ENCODE results near the gene SEMA5B.

SEMA5B gene

DNA sequence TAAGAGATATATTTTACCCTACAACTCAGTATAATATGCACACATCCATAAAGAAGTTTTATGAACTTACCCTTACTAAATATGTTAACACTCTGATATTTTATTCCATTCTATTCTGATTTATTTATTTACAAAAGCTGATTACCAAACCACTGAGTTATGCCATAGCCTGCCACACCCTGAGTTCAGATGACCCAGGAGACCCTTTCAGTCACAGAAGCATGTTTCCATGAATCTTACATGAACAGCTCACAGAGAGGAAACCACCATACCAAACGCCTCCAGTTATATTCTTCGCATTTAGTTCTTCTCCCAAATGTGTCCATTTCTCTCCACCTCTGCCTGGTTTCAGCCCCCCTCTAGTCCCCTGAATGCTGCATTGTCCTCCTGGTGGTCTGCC lies 103.5 kb downstream of the SEMA5B start:
- H3K4me2 ChIP-seq, result peak overlapping the region; percentile 33
- no peak overlapping the region for H3K27ac ChIP-seq
- H3K9ac ChIP-seq, result no peak overlapping the region
- H3K9me3 ChIP-seq, result peaks cover 10% of the 10 kb centered on the region; the same call in 1 of the 2 replicates
- no peak overlapping the region for H3K4me3 ChIP-seq
- peaks cover 38% of the 10 kb centered on the region for H3K27me3 ChIP-seq
- no peak for TF ChIP-seq Cebpa-rat (IDR thresholded peaks at IDR 0.05)
- peaks cover 17% of the 10 kb centered on the region for H3K4me1 ChIP-seq
- no peaks in the 10 kb centered on the region for H4K20me1 ChIP-seq
- H3K36me3 ChIP-seq, result no peaks in the 10 kb centered on the region

DNA sequence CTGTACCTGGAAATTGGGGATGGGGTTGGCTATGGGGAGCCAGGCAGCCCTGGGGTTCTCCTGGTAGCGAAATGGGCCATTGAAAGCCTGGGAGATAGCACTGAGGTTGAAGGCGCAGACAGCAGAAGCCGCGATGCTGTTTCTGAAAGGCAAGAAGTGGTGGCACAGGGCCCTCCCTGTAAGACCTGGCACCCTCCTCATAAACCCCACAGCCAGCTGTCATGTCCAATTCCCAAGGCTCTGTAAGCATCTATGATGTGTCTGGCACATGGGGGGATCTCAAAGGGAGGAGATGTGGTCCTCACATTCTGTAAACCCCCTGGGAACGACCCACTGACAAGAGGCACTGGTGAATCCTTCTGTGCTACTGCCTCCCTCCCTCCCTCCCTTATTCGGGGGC lies 104.0 kb downstream of the SEMA5B start:
- Histone ChIP-seq H3K9ac (no peak overlapping the region), H3K4me1 (peaks cover 17% of the 10 kb centered on the region), H3K27me3 (peaks cover 38% of the 10 kb centered on the region), H4K20me1 (no peaks in the 10 kb centered on the region), H3K9me3 (peaks cover 10% of the 10 kb centered on the region; the same call in 1 of the 2 replicates), H3K4me2 (no peak overlapping the region), H3K27ac (no peak overlapping the region), H3K36me3 (no peaks in the 10 kb centered on the region), H3K4me3 (no peak overlapping the region)
- TF ChIP-seq Cebpa-rat (IDR thresholded peaks at IDR 0.05), result no peak

DNA sequence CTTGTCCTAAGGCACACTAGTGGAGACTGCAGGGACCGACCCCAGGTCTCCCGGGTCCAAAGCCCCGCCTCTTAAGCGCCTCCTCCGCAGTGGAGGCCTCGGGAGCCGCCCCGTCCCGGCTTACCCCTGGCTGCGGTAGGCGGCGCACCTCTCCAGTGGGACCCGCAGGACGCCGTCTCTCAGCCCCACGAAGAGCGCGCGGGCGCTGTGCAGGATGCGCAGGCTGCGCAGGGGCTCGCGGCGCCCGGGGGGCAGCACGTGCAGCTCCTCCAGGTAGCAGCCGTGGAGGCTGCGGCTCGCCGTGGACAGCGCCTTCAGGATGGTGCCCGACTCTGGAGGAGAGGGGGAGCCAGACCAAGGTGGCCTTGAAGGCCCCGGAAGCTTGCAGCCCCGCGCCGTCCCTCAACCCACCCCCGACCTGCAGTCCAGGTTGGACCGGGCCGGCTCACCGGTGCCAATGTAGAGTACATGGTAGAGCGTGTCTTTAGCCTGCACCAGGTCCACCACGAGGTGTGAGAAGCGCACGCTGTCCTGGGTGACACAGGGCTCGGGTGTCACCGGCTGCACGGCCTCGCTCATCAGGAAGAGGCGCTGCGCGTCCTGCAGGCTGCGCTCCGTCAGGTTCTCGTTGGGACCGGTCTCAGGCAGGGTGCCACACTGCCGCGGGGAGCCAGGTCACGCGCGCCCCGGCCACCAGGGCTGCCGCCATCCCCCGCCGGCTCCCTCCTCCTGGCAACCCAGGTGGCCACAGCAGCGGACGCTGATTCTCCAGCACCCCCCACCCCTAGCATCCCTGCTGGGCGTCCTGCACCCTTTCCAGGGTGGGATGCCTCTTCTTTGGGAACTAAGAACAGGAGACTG lies 105.5 kb downstream of the SEMA5B start:
- H3K4me1 ChIP-seq, result peaks cover 17% of the 10 kb centered on the region
- H3K9ac ChIP-seq, result no peak overlapping the region
- H3K9me3 ChIP-seq, result peaks cover 10% of the 10 kb centered on the region; the same call in 1 of the 2 replicates
- H3K27ac ChIP-seq, result no peak overlapping the region
- no peak overlapping the region for H3K4me3 ChIP-seq
- H3K4me2 ChIP-seq, result no peak overlapping the region
- no peak for TF ChIP-seq Cebpa-rat (IDR thresholded peaks at IDR 0.05)
- no peaks in the 10 kb centered on the region for H4K20me1 ChIP-seq
- H3K27me3 ChIP-seq, result peaks cover 38% of the 10 kb centered on the region
- no peaks in the 10 kb centered on the region for H3K36me3 ChIP-seq

DNA sequence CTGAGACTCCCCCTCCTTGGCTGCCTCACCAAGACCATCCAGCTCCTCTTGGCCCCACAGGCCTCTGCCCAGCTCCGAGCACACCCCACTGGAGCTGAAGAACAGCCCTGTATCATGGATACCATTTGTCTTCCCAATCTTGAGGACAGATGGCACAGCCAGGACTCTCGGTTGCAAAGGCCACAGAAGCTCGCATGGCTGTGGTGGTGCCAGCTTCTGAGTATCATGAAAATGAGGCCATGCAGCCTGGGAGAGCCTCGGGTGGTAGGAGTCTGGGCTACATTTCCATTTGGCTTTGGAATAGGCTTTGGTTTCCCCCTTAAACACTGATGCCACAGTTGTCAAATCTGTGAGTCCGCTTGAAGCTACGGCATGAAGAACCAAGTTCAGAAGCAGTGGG lies 106.6 kb downstream of the SEMA5B start:
- no peak overlapping the region for H3K9ac ChIP-seq
- H3K4me3 ChIP-seq, result no peak overlapping the region
- H3K27me3 ChIP-seq, result peaks cover 38% of the 10 kb centered on the region
- TF ChIP-seq Cebpa-rat (IDR thresholded peaks at IDR 0.05), result no peak
- H3K9me3 ChIP-seq, result peaks cover 10% of the 10 kb centered on the region; the same call in 1 of the 2 replicates
- H3K4me2 ChIP-seq, result no peak overlapping the region
- H3K27ac ChIP-seq, result no peak overlapping the region
- H3K36me3 ChIP-seq, result no peaks in the 10 kb centered on the region
- peaks cover 25% of the 10 kb centered on the region for H3K4me1 ChIP-seq
- no peaks in the 10 kb centered on the region for H4K20me1 ChIP-seq

DNA sequence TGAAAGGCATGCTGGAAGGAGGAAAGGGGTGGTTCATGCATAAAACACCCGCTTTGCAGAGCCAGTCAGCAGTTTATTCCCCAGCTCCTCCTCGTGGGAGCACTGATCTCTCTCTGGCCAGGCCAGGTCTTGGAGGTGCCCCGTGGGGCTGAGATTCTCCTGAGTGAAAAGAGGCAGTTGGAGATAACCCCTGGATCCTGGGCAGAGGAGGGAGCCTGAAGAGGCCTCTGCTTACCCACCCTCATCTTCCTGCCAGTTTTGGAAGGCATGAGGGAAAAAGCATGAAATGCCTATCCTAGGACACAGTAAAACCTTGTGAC lies 108.3 kb downstream of the SEMA5B start:
- no peak for TF ChIP-seq Cebpa-rat (IDR thresholded peaks at IDR 0.05)
- Histone ChIP-seq H3K4me3 (no peak overlapping the region), H4K20me1 (no peaks in the 10 kb centered on the region), H3K27ac (no peak overlapping the region), H3K4me1 (peaks cover 34% of the 10 kb centered on the region), H3K4me2 (no peak overlapping the region), H3K9me3 (peaks cover 10% of the 10 kb centered on the region; the same call in 1 of the 2 replicates), H3K9ac (no peak overlapping the region), H3K36me3 (no peaks in the 10 kb centered on the region), H3K27me3 (peaks cover 38% of the 10 kb centered on the region)

DNA sequence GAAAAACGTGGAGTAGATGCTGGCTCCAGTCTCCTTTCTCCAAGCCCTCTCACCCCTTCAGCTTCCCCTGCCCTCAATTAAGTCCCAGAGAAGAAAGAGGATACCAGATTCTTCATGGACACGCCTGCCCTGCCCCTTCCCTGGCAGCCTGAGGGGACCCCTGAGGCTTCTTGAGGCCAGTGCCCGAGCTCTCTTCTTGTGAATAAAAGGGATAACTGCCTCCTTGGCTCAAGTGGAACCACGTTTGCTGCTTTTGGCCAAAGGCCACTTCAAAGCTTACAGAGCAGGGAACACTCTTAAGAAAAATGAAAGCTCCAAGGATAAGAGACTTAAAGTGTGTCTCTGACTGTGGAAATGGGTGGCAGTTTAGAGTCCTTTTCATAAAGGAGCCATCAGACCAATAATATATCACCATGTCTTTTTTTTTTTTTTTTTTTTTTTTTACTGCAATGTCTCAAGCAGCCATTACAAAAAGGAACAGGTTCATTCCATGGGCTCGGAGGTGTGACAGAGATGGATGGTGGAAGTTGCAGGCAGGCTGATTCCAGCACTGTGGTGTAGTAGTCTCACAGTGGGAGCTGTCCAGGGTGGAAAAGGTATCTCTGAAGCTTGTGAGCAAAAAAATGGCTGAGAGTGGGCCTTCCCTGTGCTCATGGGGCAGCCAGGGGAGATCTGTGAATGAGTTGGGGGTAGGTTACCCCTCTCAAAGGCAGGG lies 108.8 kb downstream of the SEMA5B start:
- Histone ChIP-seq H3K9me3 (peaks cover 10% of the 10 kb centered on the region; the same call in 1 of the 2 replicates), H3K4me2 (no peak overlapping the region), H4K20me1 (no peaks in the 10 kb centered on the region), H3K27me3 (peaks cover 38% of the 10 kb centered on the region), H3K9ac (no peak overlapping the region), H3K36me3 (no peaks in the 10 kb centered on the region), H3K27ac (no peak overlapping the region), H3K4me1 (peaks cover 29% of the 10 kb centered on the region), H3K4me3 (no peak overlapping the region)
- TF ChIP-seq Cebpa-rat (IDR thresholded peaks at IDR 0.05), result no peak

DNA sequence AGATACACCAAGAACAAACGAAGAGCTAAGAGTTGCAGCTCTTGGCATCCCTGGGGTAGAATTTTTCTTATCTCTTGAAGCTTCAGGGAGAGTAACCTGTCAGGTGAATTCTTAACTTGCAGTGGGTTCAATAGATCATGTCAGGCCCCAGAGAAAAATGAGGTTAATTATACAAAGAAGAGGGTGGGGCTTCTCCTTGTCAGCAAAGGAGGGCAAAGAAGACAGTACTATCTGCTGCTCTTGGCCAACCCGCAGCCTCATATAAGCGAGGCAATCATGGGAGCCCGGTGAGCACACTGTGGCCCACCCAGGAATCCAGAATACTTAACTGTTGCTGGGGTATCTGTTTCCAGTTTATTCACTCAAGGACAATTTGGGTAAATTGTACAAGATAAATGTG lies 110.2 kb downstream of the SEMA5B start:
- no peak for TF ChIP-seq Cebpa-rat (IDR thresholded peaks at IDR 0.05)
- peaks cover 25% of the 10 kb centered on the region for H3K27me3 ChIP-seq
- no peaks in the 10 kb centered on the region for H4K20me1 ChIP-seq
- H3K9me3 ChIP-seq, result peaks cover 19% of the 10 kb centered on the region
- no peak overlapping the region for H3K4me3 ChIP-seq
- H3K4me1 ChIP-seq, result peaks cover 23% of the 10 kb centered on the region
- H3K4me2 ChIP-seq, result no peak overlapping the region
- no peak overlapping the region for H3K9ac ChIP-seq
- no peak overlapping the region for H3K27ac ChIP-seq
- H3K36me3 ChIP-seq, result no peaks in the 10 kb centered on the region

DNA sequence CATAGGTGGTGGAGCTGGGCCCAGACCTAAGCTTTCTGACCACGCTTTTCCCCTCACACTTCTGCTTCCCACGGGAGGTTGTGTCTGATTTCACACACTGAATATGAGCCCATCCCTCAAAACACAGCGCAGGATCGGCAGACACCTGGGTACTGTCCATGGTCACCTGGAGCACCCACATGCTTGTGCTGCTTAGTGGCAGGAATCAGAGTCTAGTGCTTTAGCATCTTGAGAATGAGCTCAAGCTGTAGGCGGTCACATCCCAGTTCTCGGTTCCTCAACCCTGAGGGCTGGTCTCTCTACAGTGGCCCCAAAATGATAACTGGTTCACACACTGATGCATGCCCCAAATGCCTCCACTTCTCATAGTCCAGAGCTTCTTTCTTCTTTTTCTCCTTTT lies 111.0 kb downstream of the SEMA5B start:
- Histone ChIP-seq H3K9ac (no peak overlapping the region), H3K36me3 (no peaks in the 10 kb centered on the region), H3K27me3 (peaks cover 17% of the 10 kb centered on the region), H3K4me3 (no peak overlapping the region), H3K9me3 (peaks cover 12% of the 10 kb centered on the region; the same call in 1 of the 2 replicates), H3K4me1 (peaks cover 23% of the 10 kb centered on the region), H3K27ac (no peak overlapping the region), H3K4me2 (peak overlapping the region; percentile 66), H4K20me1 (no peaks in the 10 kb centered on the region)
- no peak for TF ChIP-seq Cebpa-rat (IDR thresholded peaks at IDR 0.05)

DNA sequence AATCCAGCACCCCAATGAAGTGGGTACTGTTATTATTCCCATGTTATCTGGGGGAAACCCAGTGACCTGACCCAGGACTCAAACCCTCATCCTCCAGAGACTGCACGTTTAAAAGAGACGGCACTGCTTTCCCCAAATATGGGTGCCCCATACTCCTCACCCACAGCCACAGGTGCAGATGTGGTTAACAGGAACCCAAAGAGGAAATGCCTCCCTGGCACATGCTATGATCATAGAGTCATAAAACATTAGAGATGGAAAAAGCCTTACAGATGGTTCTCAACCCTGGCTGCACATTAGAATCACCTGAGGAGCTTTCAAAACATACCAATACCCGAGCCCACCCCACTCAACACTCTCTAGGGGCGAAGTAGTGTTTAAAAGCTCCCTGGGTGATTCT lies 111.5 kb downstream of the SEMA5B start:
- Histone ChIP-seq H3K9me3 (peaks cover 11% of the 10 kb centered on the region; the same call in 1 of the 2 replicates), H3K4me3 (no peak overlapping the region), H3K9ac (no peak overlapping the region), H3K27me3 (peaks cover 12% of the 10 kb centered on the region), H3K27ac (no peak overlapping the region), H3K4me2 (peak overlapping the region; percentile 66), H4K20me1 (no peaks in the 10 kb centered on the region), H3K4me1 (peaks cover 23% of the 10 kb centered on the region), H3K36me3 (no peaks in the 10 kb centered on the region)
- no peak for TF ChIP-seq Cebpa-rat (IDR thresholded peaks at IDR 0.05)

All from BLaER1 (cell line).